Activated T-cell treated with anti-CD3 and anti-CD28 coated beads for 24 hours (primary cell): ENCODE results near the gene NPLOC4.
"Not testable (repeated sequence)": the region's sequence is repeated elsewhere in the genome, so short reads cannot be mapped to it uniquely, and the experiment has no call there.

Experiments
- DNase-seq: peaks from one replicate; pipeline ENCODE4 v3.0.0-alpha.2; 2020; ENCODE audit warnings: low read depth

The NPLOC4 gene

DNA sequence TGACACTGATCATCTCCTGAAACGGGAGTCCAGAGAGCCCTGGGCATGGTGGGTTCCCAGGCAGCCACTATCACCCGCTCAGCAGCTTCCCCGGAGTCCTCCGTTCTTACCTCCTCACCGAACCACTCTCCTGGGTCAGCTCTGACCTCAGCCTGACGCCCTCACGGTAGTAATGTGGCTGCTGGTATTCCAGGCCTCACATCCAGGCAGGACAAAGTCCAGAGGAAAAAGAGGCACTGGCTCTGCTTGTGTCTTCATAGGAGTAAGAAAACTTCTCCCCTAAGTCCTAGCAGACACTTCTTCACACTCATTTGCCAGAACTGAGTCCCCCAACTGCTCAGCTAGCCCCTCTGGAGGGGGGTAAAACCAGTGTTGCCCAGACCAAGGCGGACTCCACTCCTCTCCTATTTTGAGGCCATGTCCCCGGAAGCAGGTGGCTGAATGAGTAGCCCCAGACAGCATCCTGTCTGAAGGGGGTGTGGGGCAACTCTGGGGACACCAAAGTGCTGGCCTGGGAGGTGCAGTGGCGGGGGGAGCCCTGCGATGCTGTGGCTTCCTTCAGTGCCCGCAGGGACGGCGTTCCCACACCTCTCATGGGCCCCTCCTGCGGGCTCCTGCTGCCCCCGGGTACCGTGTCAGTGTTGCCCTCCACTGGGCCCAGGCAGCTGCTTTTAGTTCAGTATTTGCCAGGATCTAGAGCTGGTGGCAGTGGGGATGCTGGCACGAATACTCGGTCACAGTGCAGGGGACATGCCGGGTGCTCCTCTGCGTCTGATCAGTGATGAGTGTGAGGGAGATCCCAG is 103.4 kb downstream of the NPLOC4 start:
- no peak for DNase-seq

DNA sequence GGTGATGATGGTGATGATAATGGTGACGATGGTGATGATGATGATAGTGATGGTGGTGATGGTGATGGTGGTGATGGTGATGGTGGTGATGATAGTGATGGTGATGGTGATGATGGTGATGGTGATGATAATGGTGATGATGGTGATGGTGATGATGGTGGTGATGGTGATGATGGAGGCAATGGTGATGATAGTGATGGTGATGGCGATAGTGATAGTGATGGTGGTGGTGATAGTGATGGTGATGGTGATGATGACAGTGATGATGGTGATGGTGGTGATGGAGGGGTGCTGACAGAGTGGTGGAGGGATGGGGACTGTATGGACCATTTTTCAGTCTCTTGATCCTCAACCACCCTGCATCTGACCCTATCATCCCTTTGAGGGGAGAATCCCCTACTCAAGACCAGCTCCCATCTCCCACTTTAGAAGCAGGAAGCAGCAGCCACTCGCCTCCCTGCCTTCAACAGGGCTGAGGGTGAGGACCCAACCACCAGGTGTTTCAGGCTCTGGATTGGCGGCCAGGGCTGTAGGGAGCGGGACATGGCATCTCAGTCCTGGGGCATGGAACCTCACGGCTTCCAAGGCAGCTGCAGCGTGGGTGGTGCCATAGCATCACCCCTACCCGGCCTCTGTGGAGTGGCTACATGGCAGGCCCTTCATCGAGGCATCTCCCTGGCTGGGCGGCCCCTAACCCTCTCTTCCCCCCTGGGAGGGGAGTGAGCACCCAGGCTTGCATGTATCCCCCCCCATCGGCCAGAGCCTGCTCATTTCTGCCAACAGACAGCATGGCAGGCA is 104.2 kb downstream of the NPLOC4 start:
- no peak for DNase-seq

DNA sequence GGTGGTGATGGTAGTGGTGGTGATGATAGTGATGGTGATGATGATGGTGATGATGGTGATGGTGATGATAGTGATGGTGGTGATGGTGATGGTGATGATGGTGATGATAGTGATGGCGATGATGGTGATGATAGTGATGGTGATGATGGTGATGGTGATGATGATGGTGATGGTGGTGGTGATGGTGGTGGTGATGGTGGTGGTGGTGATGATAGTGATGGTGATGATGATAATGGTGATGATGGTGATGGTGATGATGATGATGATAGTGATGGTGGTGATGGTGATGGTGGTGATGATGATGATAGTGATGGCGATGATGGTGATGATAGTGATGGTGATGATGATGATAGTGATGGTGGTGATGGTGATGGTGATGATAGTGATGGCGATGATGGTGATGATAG is 104.9 kb downstream of the NPLOC4 start:
- not testable (repeated sequence) for DNase-seq

DNA sequence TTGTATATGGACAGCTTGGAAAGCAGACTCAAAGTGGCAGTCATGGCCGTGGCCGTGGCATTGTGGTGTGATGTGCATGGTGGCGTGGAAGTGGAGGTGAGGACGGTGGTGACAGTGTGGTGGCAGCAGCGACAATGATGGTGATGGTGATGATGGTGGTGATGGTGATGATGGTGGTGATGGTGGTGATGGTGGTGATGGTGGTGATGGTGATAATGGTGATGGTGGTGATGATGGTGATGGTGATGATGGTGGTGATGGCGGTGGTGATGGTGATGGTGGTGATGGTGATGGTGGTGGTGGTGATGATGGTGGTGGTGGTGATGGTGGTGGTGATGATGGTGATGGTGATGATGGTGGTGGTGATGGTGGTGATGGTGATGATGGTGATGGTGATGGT is 105.9 kb downstream of the NPLOC4 start:
- not testable (repeated sequence) for DNase-seq

- DNase-seq: no peak
These were observed 107.5 kb downstream of the NPLOC4 start for GRCh38 chr17:81529437-81529803.

- DNase-seq: no peak
These were observed 108.1 kb downstream of the NPLOC4 start for GRCh38 chr17:81528651-81529436.

DNA sequence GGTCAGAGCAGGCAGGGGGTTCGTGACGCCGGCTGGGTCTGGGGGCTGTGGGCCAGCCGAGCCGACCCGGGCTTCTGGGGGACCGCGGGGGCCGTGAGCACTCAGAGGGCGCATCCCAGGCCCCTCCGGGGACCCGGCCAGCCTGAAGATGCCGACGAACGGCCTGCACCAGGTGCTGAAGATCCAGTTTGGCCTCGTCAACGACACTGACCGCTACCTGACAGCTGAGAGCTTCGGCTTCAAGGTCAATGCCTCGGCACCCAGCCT is 108.6 kb downstream of the NPLOC4 start:
- no peak for DNase-seq

GRCh38 chr17:81527591-81528383 is 109.1 kb downstream of the NPLOC4 start, which contains the start of gene FSCN2:
FSCN2 (plus strand) TSS chr17:81528377; CDS start chr17:81528532, 155 bp downstream.
- no peak for DNase-seq

DNA sequence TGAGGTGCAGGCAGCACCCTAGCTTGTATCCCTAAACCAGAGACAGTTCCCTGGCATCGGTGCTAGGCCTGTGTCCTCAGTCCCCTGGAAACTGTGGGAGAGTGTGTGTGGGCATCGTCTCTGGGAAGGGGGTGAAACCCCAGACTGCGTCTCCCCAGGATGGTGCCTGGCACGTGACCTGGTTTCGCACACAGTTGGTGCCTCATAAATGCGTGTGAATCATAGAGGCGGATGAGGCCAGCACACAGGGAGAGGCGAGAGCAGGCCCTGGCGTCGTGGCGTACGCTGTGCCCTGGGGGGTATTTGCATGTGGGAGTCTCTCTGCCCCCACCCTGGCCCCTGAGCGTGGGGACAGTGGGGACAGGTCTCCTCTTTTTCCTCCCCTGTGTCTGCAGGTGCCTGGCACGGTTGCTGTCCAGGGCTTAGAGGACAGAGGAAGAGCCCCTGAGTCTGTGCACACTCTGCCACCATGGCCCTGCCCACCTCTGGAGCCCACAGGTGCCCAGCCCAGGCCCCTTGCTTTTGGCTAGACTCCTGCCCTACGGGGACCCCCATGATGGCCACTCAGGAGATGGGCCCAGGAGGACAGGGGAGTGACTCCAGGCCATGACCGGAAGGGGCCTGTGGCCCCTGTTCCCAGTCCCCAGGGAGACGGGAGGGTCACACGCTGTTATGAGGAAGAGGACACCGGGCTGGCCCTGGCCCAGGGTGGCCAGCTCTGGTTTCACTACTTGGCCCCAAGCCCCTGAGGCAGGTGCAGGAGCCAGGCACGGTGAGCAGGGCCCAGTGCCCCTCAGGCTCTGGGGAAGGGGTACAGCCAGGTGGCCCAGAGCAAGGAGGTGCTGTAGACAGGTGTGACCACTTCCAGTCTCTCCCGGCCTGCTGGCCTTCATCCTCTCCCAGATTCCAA is 110.0 kb downstream of the NPLOC4 start:
- no peak for DNase-seq

DNA sequence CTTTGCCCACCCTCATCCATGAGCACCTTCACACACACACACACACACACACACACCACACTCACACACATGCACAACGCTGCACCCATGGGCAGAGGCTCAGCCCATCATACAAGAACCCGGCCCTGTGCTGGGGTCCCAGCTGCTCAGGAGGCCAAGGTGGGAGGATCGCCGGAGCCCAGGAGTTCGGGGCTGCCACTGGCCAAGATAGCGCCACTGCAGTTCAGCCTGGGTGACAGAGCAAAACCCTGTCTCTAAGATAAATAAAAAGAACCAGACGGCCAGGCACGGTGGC is 112.1 kb downstream of the NPLOC4 start:
- no peak for DNase-seq

GRCh38 chr17:81524039-81524864 is 112.7 kb downstream of the NPLOC4 start:
- no peak for DNase-seq

- DNase-seq: no peak
These were observed 113.4 kb downstream of the NPLOC4 start for GRCh38 chr17:81523402-81524038.

DNA sequence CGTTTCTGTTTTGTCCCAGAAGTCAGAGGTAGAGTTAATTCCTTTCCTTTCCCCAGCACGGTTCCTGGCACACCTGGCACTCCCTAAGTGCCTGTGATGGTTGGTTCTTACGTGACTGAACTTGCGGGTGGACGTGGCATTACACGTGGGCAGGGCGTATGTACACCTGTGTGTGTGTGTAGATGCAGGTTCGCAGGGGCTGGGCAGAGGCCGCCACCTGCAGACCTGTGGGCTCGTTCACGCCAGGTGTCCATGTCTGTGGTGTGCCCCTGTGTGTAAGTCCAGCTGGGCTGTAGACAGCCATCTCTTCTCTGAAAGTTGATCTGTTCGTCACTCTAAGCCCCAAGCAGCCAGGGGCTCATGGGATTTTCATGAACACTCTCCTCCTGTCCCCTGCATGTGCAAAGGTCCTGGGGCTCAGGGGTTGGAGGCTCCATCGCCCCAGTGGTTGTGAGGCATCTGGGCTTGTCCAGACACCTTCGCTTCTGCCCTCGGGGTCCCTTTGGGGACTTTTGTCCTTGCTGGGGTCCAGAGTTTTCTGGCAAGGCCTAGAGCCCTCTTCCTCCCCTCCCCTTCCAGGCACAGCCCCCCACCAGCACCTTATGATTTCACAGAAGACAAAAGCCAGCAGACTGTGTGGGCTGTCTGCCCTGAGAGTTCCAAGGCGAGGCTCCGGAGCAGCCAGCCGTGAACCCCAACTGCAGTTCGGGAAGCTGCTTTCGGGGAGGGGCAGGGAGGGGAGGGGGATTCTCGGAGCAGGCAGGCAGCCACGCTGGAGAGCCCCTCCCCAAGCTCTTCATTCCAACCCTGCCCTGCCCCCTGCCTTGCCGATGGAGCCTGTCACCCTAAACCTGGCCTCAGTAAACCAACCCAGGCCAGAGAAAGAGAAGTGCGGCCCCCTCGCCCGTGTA is 114.2 kb downstream of the NPLOC4 start:
- no peak for DNase-seq

- DNase-seq: no peak
These were observed 116.7 kb downstream of the NPLOC4 start for GRCh38 chr17:81520021-81520901.

- DNase-seq: peak; percentile 52
These were observed 117.5 kb downstream of the NPLOC4 start for GRCh38 chr17:81519284-81520020.

- no peak for DNase-seq
These were observed 118.1 kb downstream of the NPLOC4 start for GRCh38 chr17:81518785-81519283.
